H1 (cell line): ENCODE measurements around the gene SYT2. TPM values are rescaled to one million over a fixed set of nuclear protein-coding genes. Genes with fewer than 3 reads are reported as not detected.

ENCODE experiments used
- CTCF ChIA-PET: fragments of 300-600 bp; sonication (Branson Sonifier 250); formaldehyde crosslinking; loops from one replicate; lab custom pipeline; 2021; ENCODE audit not compliant: partially characterized antibody; lab: Charles Lee
- POLR2A ChIA-PET: fragments of 300-600 bp; sonication (Branson Sonifier 250); formaldehyde crosslinking; loops from one replicate; lab custom pipeline; 2021; ENCODE audit warnings: inconsistent platforms; ENCODE audit not compliant: partially characterized antibody; lab: Charles Lee
- DNase-seq, 2 experiments: peaks; one replicate each; pipeline versions ENCODE4 v3.0.0 to v3.0.0-alpha.2; 2010 to 2022; ENCODE audit warnings: low spot score in 2 of 2, low read depth in 1 of 2, mixed read lengths in 1 of 2
- FAIRE-seq: peaks from 2 replicates; lab custom pipeline; 2011; peaks lifted over from hg19 to GRCh38; lab: Jason Lieb, UNC
- H2AFZ ChIP-seq: 2 replicates; pipeline ENCODE4 v1.8.1; 2012; ENCODE audit warnings: low read length, inconsistent platforms
- H2AK5ac ChIP-seq: 2 replicates; pipeline ENCODE4 v1.6.1; 2013; ENCODE audit warnings: low read depth, low read length
- H2BK120ac ChIP-seq: replicated peaks from 2 replicates; pipeline ENCODE3; 2013; ENCODE audit warnings: low read depth, low read length, inconsistent platforms
- H2BK12ac ChIP-seq: 2 replicates; pipeline ENCODE4 v1.6.1; 2013; ENCODE audit warnings: low read depth, low read length
- H2BK15ac ChIP-seq: 2 replicates; pipeline ENCODE4 v1.6.1; 2013; ENCODE audit warnings: low read length
- H2BK20ac ChIP-seq: 2 replicates; pipeline ENCODE4 v1.6.1; 2013; ENCODE audit warnings: low read length
- H2BK5ac ChIP-seq: 2 replicates; pipeline ENCODE4 v1.6.1; 2013; ENCODE audit warnings: low read depth, low read length
- H3K14ac ChIP-seq: 2 replicates; pipeline ENCODE4 v1.6.1; 2013; ENCODE audit warnings: inconsistent platforms; ENCODE audit not compliant: insufficient read length
- H3K18ac ChIP-seq: 2 replicates; pipeline ENCODE4 v1.6.1; 2013; ENCODE audit warnings: low read length; ENCODE audit errors: extremely low read depth
- H3K23ac ChIP-seq: 2 replicates; pipeline ENCODE4 v1.6.1; 2013; ENCODE audit warnings: inconsistent platforms; ENCODE audit not compliant: insufficient read length
- H3K23me2 ChIP-seq: 2 replicates; pipeline ENCODE4 v1.6.1; 2013; ENCODE audit warnings: low read depth, low read length
- H3K27ac ChIP-seq: 2 replicates; pipeline ENCODE4 v1.6.1; 2011; ENCODE audit warnings: low read depth, low read length, inconsistent platforms
- H3K27me3 ChIP-seq, 4 experiments: replicated peaks in 1 of 4; 1 replicate in 1 of 4; 2 replicates in 3 of 4; pipeline versions ENCODE4 v1.6.1 to v1.8.1; 2011 to 2013; ENCODE audit warnings: low read length in 3 of 4, mild to moderate bottlenecking in 3 of 4, inconsistent platforms in 2 of 4, mixed read lengths in 2 of 4, moderate library complexity in 1 of 4; ENCODE audit not compliant: control insufficient read depth in 3 of 4, insufficient read depth in 3 of 4; ENCODE audit errors: extremely low read depth in 1 of 4
- H3K36me3 ChIP-seq, 4 experiments: 2 replicates each; pipeline versions ENCODE4 v1.6.1 to v1.8.1; 2011 to 2013; ENCODE audit warnings: mild to moderate bottlenecking in 4 of 4, low read length in 3 of 4, moderate library complexity in 2 of 4, control low read depth in 1 of 4, inconsistent platforms in 1 of 4; ENCODE audit not compliant: insufficient read depth in 4 of 4, control insufficient read depth in 2 of 4
- H3K4ac ChIP-seq: replicated peaks from 2 replicates; pipeline ENCODE3; 2013; ENCODE audit warnings: low read length, low read depth, mixed read lengths, inconsistent platforms; ENCODE audit not compliant: insufficient read length
- H3K4me1 ChIP-seq, 4 experiments: replicated peaks in 1 of 4; 1 replicate in 1 of 4; 2 replicates in 3 of 4; pipeline versions ENCODE4 v1.6.1 to v1.8.1; 2011 to 2013; ENCODE audit warnings: low read length in 3 of 4, inconsistent platforms in 2 of 4, mixed read lengths in 1 of 4; ENCODE audit not compliant: insufficient read depth in 4 of 4, control insufficient read depth in 3 of 4
- H3K4me2 ChIP-seq, 2 experiments: 2 replicates each; pipeline versions ENCODE4 v1.6.1 to v1.8.1; 2011 to 2013; ENCODE audit warnings: low read depth in 2 of 2, low read length in 2 of 2, control low read depth in 1 of 2, inconsistent platforms in 1 of 2, mild to moderate bottlenecking in 1 of 2; ENCODE audit not compliant: insufficient read depth in 1 of 2
- H3K4me3 ChIP-seq, 4 experiments: fragments of 200-600, 300-600 bp in 1 of 4; sonication (generic), shearing (Covaris generic), sonication (Bioruptor Twin) in 1 of 4; 2 replicates each; pipeline versions ENCODE4 v1.5.1 to v1.8.1; 2011 to 2016; ENCODE audit warnings: low read length in 4 of 4, low read depth in 3 of 4, control low read depth in 2 of 4, inconsistent platforms in 2 of 4, mild to moderate bottlenecking in 2 of 4, mixed read lengths in 1 of 4, moderate library complexity in 1 of 4; ENCODE audit not compliant: insufficient read depth in 2 of 4; ENCODE audit errors: extremely low read depth in 1 of 4
- H3K56ac ChIP-seq: replicated peaks from 2 replicates; pipeline ENCODE3; 2013; ENCODE audit warnings: low read depth, mild to moderate bottlenecking, mixed read lengths, low read length, inconsistent platforms; ENCODE audit not compliant: insufficient read length
- H3K79me1 ChIP-seq: 2 replicates; pipeline ENCODE4 v1.6.1; 2013; ENCODE audit warnings: low read depth, low read length, control low read depth
- H3K79me2 ChIP-seq, 2 experiments: 2 replicates each; pipeline versions ENCODE4 v1.6.1 to v1.8.1; 2012 to 2013; ENCODE audit warnings: low read length in 2 of 2, mild to moderate bottlenecking in 2 of 2, inconsistent platforms in 1 of 2; ENCODE audit not compliant: insufficient read depth in 2 of 2, control insufficient read depth in 1 of 2
- H3K9ac ChIP-seq, 4 experiments: replicated peaks in 1 of 4; 1 replicate in 1 of 4; 2 replicates in 3 of 4; pipeline versions ENCODE4 v1.6.1 to v1.8.1; 2011 to 2013; ENCODE audit warnings: low read depth in 3 of 4, low read length in 3 of 4, control low read depth in 2 of 4, mild to moderate bottlenecking in 2 of 4, moderate library complexity in 2 of 4, inconsistent platforms in 1 of 4; ENCODE audit errors: extremely low read depth in 1 of 4
- H3K9me3 ChIP-seq, 2 experiments: 2 replicates each; pipeline versions ENCODE4 v1.6.1 to v1.8.1; 2012 to 2013; ENCODE audit warnings: mild to moderate bottlenecking in 2 of 2, moderate library complexity in 2 of 2, control low read depth in 1 of 2, inconsistent platforms in 1 of 2, low read depth in 1 of 2, low read length in 1 of 2, mixed read lengths in 1 of 2; ENCODE audit not compliant: insufficient read depth in 2 of 2
- H4K20me1 ChIP-seq, 2 experiments: replicated peaks in 1 of 2; 2 replicates each; pipeline versions ENCODE3 to v1.8.1; 2011 to 2013; ENCODE audit warnings: inconsistent platforms in 2 of 2, low read length in 2 of 2, mild to moderate bottlenecking in 1 of 2; ENCODE audit not compliant: insufficient read depth in 2 of 2, control insufficient read depth in 1 of 2
- H4K5ac ChIP-seq: 2 replicates; pipeline ENCODE4 v1.6.1; 2013; ENCODE audit warnings: low read length, low read depth, mixed read lengths, inconsistent platforms; ENCODE audit not compliant: insufficient read length
- H4K8ac ChIP-seq: 2 replicates; pipeline ENCODE4 v1.8.0; 2013; ENCODE audit warnings: mild to moderate bottlenecking, moderate library complexity, low read length, inconsistent platforms; ENCODE audit not compliant: insufficient read depth; ENCODE audit errors: extremely low read depth
- H4K91ac ChIP-seq: replicated peaks from 2 replicates; pipeline ENCODE3; 2013; ENCODE audit warnings: low read length, mixed read lengths, inconsistent platforms; ENCODE audit not compliant: insufficient read length
- CBX5 ChIP-seq: fragments of 300-800, 300-1000 bp; sonication (generic); IDR thresholded peaks from 2 replicates; pipeline ENCODE4 v1.7.1; 2016; ENCODE audit warnings: antibody characterized with exemption, low read length, low read depth
- CTCF ChIP-seq, 3 experiments: IDR thresholded peaks; 1 replicate in 2 of 3; 2 replicates in 1 of 3; pipeline versions ENCODE4 v1.5.1 to v1.6.1; 2011; ENCODE audit warnings: low read length in 3 of 3, mild to moderate bottlenecking in 3 of 3, inconsistent platforms in 2 of 3, low read depth in 1 of 3, moderate library complexity in 1 of 3; ENCODE audit not compliant: insufficient read depth in 1 of 3; ENCODE audit errors: control extremely low read depth in 1 of 3
- HDAC6 ChIP-seq: IDR thresholded peaks from one replicate; pipeline ENCODE4 v1.7.1; 2012; ENCODE audit warnings: low read depth, mild to moderate bottlenecking, inconsistent platforms, low read length, moderate library complexity
- MAFK ChIP-seq: IDR thresholded peaks from 2 replicates; pipeline ENCODE4 v1.6.1; 2012; ENCODE audit warnings: low read depth, mild to moderate bottlenecking, improper control_type of control experiment, low read length
- SAP30 ChIP-seq: fragments of 300-600 bp; sonication (generic); IDR thresholded peaks from 2 replicates; pipeline ENCODE4 v1.7.1; 2012; ENCODE audit warnings: low read length, moderate library complexity, mild to moderate bottlenecking, inconsistent platforms; ENCODE audit not compliant: insufficient read depth, insufficient replicate concordance
- TAF1 ChIP-seq: IDR thresholded peaks from 2 replicates; pipeline ENCODE4 v1.6.1; 2011; ENCODE audit warnings: mild to moderate bottlenecking, low read depth, low read length
- USF2 ChIP-seq: IDR thresholded peaks from 2 replicates; pipeline ENCODE4 v1.6.1; 2011; ENCODE audit warnings: low read length, improper control_type of control experiment
- ZNF274 ChIP-seq: IDR thresholded peaks from 2 replicates; pipeline ENCODE4 v1.7.0; 2012; ENCODE audit warnings: low read length, borderline replicate concordance; ENCODE audit errors: extremely low read depth
- WGBS, 2 experiments: shearing (Covaris generic) in 1 of 2; methylation state at CpG; one replicate each; pipeline versions ENCODE4 v1.1.6 to v1.1.7; 2013 to 2015; ENCODE audit warnings: low lambda C conversion rate in 2 of 2, mixed read lengths in 2 of 2, inconsistent platforms in 1 of 2, low coverage in 1 of 2, missing lambda C conversion rate in 1 of 2; ENCODE audit not compliant: insufficient replicate concordance in 2 of 2, insufficient coverage in 1 of 2, insufficient read length in 1 of 2; ENCODE audit errors: extremely low coverage in 1 of 2, missing lambda C conversion rate in 1 of 2; 5-methylcytosine and 5-hydroxymethylcytosine counted together
- polyA plus RNA-seq, 7 experiments: library from polyadenylated mRNA; depleted of rRNA in 3 of 7; stranded (reverse) in 5 of 7; unstranded in 2 of 7; fragments of >200 nt in 5 of 7; fragments of 200-250 nt in 2 of 7; gene quantifications; 1 replicate in 5 of 7; 2 replicates in 1 of 7; 4 replicates in 1 of 7; pipeline versions ENCODE4 v1.2.1 to v1.2.3, GENCODE V29; 2011 to 2013; ENCODE audit warnings: missing spikeins in 2 of 7, mixed read lengths in 2 of 7
- total RNA-seq: library from RNA; stranded (reverse); fragmentation: NEBNext Ultra II Directional; extraction: Animal tissue kit (Norgen Biotek cat#: 25700); gene quantifications from 2 replicates; pipeline ENCODE4 v1.2.1, GENCODE V29; 2021

The SYT2 gene
- total and polyA plus RNA-seq, 2 of the 8 experiments (the other 6 are each of a cell fraction or from before 2014, with no cell fraction given) = 2.8 to 11.0 TPM

GRCh38 chr1:202671399-202671798 is 38.9 kb downstream of the SYT2 start:
- H3K4ac ChIP-seq = no peak overlapping the region
- CTCF ChIA-PET = interaction anchor here (0.7 to 5.8 kb wide), 10 partner anchors 9 to 48 kb away, joined by 3 to 57 read pairs (median 3); partner anchors contain the start of gene SYT2
- no peak for TF ChIP-seq HDAC6
- TF ChIP-seq MAFK = no peak
- no peak for TF ChIP-seq CTCF (IDR thresholded peaks at IDR 0.05; ENCODE audit: control extremely low read depth in 1 of 3, insufficient read depth in 1 of 3, low read depth in 1 of 3, low read length in 3 of 3)
- TF ChIP-seq CBX5 = no peak
- no peak for TF ChIP-seq ZNF274
- TF ChIP-seq SAP30 = no peak
- no peak for TF ChIP-seq TAF1
- no peak for TF ChIP-seq USF2

More at GRCh38 chr1:202671399-202671798, 38.9 kb downstream of the SYT2 start:
- Histone ChIP-seq H3K23ac (no peak overlapping the region), H3K4me3 (no peak overlapping the region), H2AFZ (no peak overlapping the region), H2BK20ac (no peak overlapping the region), H3K79me1 (no peaks in the 10 kb centered on the region), H2BK5ac (no peak overlapping the region), H3K18ac (no peak overlapping the region), H3K27ac (no peak overlapping the region), H4K5ac (no peak overlapping the region), H3K4me1 (no peaks in the 10 kb centered on the region; a peak in 1 of 7 replicates), H3K56ac (no peak overlapping the region), H2BK120ac (no peak overlapping the region), H4K91ac (no peak overlapping the region), H2BK15ac (no peak overlapping the region), H4K8ac (no peak overlapping the region), H2AK5ac (no peak overlapping the region), H3K4me2 (no peak overlapping the region), H3K9ac (no peak overlapping the region), H3K27me3 (no peaks in the 10 kb centered on the region), H3K23me2 (no peaks in the 10 kb centered on the region; the same call in 1 of the 2 replicates), H4K20me1 (no peaks in the 10 kb centered on the region), H3K9me3 (no peaks in the 10 kb centered on the region), H3K14ac (no peak overlapping the region), H3K36me3 (no peaks in the 10 kb centered on the region), H2BK12ac (no peak overlapping the region), H3K79me2 (no peaks in the 10 kb centered on the region)
- FAIRE-seq (no peak), DNase-seq (no peak)
- POLR2A ChIA-PET = interaction anchor here (0.5 to 2.5 kb wide), 4 partner anchors 9 to 136 kb away, joined by 3 to 7 read pairs (median 4); no protein-coding TSS in a partner anchor
- WGBS, 2 experiments = 87% methylated on average over 5 of the region's 5 CpGs; no CpG with 5 or more reads in 1 of the 2 experiments
